ENCODE results near the gene COPS8. TPM values are rescaled to one million over a fixed set of nuclear protein-coding genes. Genes with fewer than 3 reads are reported as not detected.

The COPS8 gene
- 108 and 109 TPM in 2 replicates for total RNA-seq (2014; rRNA removed; shearing (Covaris generic))

DNA sequence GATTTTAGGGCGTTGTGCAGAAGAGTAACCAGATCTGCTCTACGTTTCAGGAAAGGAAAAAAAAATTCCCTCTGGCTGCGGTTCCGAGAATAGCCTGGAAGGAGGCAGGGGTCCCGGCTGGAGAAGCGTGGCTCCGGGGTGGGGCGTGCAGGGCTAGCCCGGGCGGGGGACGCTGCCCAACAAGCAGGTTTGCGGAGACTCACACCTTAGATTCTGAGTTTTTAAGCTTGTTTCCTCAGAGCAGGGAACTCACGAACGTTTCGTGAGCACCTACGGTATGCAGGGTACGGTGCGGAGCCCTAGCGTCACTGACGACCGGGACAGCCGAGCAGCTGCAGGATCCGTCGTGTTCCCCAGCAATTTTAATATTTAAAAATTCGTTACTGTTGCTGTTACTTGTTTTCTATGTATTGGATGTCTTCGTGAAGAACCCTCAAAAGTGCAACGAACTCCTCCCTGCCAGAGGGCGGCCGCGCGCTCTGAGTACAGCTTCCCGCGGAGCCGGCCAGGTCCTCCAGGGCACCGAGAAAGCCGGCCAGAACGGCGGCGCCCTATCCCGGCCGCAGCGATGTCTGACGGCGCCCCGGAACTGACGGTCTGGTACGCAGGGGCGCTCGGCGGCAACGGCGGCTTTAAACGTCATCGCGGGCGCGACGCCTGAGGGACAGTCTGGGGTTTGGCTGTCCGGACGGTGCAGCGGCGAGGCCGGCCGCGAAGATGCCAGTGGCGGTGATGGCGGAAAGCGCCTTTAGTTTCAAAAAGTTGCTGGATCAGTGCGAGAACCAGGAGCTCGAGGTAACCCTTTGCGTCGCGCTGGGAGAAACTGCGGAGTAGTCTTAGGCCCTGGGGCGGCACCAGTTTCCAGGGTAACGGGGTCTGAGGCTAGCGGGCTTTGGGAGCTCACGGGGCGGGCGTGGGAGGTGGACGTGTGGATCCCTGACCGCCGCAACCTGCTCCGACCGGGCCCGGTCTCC is at the start of gene COPS8:
Gene COPS8, plus strand, starts transcription at position 642 of the 974 bp plus-strand sequence. Its CDS starts 76 bp downstream, at position 718.

Measured in A375 (cell line).